UCSD-AML1 (cell line): ENCODE results near the gene ALG1.
"Not testable (repeated sequence)": the region's sequence is repeated elsewhere in the genome, so short reads cannot be mapped to it uniquely, and the experiment has no call there.

Source experiments
- DNase-seq: peaks from one replicate; lab custom pipeline; 2025; ENCODE audit not compliant: unreplicated experiment; lab: John Stamatoyannopoulos, UW

ALG1 gene

DNA sequence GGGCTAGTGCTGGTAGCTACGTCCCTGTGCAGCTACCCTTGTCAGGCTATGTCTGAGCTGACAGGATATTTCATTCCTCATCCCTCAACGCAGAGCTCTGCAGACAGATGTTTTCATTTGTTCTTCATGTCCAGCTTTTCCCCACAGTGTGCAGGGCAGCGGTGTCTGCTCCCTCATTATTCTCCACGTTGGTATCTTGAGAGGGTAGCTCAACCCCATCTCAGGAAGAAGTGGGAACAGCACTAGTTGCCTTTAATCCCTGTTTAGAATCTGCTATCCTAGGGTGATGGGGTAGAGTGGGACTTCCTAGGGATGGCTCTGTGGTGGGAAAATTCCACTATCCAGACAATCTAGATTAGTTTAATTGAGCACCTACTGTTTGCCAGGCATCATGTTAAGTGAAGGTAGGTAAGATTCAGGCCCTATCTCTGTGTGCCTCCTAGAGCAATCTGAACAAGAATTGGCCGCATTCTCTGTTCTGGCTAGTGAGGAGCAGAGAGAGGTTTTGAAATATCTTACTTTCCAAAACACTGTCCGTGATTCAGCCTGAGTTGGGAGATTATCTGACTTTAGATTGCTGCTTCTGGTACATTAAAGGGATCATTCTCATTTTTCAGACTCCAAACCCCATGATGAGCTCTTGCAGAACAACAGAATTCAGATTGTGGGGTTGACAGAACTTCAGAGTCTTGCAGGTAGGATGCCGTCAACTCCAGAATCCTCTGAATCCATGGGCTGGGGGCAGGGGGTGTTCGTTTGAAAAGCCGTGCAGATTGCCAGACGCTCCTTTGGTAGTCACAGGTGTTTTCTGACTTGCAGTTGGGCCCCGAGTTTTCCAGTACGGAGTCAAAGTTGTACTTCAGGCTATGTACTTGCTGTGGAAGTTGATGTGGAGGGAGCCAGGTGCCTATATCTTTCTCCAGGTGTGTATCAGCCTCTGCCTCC lies 963 bp downstream of the ALG1 start:
- no peak for DNase-seq

DNA sequence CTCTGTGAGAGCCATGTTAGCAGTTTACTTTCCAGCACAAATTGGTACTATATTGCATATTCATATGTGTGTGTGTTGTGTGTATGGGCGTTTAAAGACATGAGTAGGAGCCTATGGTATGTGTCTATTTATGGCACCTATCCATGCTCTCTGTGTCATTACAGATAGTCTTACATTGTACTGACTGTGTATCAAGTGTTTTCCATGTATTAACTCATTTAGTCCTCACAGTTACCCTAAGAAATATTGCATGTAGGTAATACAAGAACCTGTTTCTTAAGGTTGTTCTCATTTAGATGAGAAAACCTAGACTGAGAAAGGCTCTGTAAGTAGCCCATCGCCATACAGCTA lies 1.6 kb downstream of the ALG1 start:
- DNase-seq = no peak

DNA sequence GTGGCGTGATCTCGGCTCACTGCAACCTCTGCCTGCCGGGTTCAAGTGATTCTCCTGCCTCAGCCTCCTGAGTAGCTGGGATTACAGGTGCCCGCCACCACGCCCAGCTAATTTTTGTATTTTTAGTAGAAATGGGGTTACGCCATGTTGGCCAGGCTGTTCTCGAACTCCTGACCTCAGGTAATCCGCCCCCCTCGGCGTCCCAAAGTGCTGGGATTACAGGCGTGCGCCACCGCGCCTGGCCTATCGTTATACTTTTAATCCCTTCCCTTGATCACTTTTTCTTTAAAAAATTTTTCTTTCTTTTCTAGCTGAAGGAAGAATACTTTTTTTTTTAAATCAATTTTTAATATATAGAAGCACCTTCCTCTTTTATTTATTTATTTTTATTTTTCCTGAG lies 2.1 kb downstream of the ALG1 start:
- not testable (repeated sequence) for DNase-seq

DNA sequence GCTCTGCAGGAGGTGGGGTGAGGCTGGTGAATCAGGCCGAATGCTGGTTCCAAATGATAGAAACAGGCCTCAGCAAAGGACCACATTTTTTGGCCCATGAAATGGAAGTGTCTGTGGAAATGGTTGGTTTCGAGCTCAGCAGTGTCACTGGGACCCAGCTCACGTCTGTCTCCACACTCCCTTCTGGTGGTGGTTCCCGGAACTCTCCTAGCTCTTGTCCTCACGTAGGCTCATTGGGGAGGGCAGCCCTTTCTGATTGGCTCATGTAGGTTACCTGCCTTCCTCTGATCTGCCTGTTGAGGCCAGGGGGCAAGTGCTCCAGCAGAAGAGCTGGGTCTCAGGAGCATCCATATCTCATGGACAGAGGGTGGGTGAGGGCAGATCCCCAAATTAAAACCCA lies 4.0 kb downstream of the ALG1 start:
- DNase-seq = no peak

GRCh38 chr16:5077304-5077703 lies 5.7 kb downstream of the ALG1 start:
- DNase-seq = no peak

- DNase-seq = no peak
Measured at GRCh38 chr16:5078626-5079025, 7.0 kb downstream of the ALG1 start.

GRCh38 chr16:5080461-5080860 lies 8.8 kb downstream of the ALG1 start:
- not testable (repeated sequence) for DNase-seq

- DNase-seq = not testable (repeated sequence)
Measured at GRCh38 chr16:5080996-5081395, 9.4 kb downstream of the ALG1 start.

- not testable (repeated sequence) for DNase-seq
Measured at GRCh38 chr16:5083646-5084045, 12.0 kb downstream of the ALG1 start.

GRCh38 chr16:5084099-5084731 lies 12.6 kb downstream of the ALG1 start:
- not testable (repeated sequence) for DNase-seq

DNA sequence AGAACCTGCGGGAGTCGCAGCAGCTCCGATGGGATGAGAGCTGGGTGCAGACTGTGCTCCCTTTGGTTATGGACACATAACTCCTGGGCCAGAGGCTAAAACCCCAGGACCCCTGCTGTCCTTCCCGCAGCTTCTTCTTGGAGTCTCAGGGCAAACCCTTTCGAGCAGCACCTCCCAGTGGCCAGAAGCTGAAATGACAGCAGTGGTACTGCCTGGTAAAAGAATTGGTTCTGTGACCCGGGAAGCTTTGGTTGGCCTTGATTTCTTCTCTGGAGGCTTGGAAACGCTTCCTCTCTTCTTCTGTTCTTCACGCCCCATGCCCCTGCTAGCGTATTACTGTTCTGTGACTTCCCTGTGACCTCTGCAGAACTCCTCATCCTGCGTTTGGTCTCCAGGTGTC lies 13.2 kb downstream of the ALG1 start:
- peak; percentile 44 for DNase-seq

DNA sequence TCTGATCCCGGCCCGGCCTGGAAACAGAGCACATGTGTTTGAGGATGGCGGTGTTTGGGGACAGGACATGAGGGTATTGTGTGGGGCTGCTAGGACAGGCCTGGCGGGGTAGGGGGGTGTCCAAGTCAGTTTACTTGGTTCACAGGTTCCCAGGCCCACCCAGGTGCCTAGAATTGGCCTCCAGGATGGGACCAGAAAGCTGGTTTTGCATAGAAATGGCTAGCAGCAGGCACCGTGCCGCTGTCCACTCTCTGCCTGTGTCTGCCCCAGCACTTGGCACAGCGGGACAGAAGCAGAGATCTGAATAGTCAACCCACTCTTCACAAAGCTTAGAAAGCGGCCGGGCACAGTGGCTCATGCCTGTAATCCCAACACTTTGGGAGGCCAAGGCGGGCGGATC lies 14.1 kb downstream of the ALG1 start:
- not testable (repeated sequence) for DNase-seq

GRCh38 chr16:5088086-5088790 lies 16.6 kb downstream of the ALG1 start:
- not testable (repeated sequence) for DNase-seq

GRCh38 chr16:5088936-5089335 lies 17.3 kb downstream of the ALG1 start:
- not testable (repeated sequence) for DNase-seq

DNA sequence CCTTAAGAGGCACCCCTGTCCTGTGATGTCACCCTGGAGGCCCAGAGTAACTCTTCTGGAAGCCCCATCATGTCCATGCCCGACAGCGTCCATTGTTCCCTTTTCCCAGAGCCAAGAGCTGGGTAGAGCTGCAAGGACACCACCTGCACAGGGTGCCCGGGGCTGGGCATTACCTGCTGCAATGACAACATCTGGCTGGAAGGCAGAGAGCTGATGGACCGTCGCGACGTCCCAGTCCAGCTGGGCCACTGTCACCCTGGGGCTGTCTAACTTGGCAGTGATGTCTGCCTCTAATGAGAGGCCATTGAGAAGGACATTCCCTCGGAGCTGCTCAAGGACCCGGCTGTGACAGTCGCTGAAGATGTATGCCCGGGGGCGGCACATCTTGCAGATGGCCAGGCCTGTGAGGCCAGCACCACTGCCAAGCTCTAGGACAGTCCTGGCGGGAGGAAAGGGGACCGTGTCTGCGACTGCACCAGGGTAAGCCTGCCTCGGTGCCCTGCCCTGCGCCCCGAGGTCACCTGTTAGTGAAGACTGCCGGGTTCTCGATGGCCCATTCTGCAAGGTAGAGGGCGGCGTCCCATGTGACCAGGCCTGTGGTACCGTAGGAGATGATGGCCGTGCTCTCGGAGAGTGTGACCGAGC lies 18.4 kb downstream of the ALG1 start:
- DNase-seq = not testable (repeated sequence)

DNA sequence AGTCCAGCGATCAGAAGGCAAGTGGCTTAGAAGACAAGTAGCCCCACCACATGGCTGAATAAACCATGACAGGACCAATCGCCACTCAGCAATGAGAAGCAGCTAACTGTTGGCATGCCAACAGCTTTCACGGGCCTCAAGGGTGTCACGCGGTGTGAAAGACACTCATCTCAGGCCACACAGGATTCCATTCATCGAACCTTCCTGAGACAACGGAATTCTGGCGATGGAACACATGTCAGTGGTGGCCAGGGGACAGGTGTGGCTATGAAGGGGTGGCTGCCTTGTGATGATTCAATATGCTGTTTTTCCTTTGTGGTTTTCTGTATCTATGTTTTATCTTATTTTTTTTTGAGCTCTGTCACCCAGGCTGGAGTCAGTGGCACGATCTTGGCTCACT lies 18.9 kb downstream of the ALG1 start:
- DNase-seq = not testable (repeated sequence)

- DNase-seq = not testable (repeated sequence)
Measured at GRCh38 chr16:5093081-5093480, 21.4 kb downstream of the ALG1 start.

- DNase-seq = not testable (repeated sequence)
Measured at GRCh38 chr16:5093746-5094145, 22.1 kb downstream of the ALG1 start.

GRCh38 chr16:5095145-5095830 lies 23.6 kb downstream of the ALG1 start:
- DNase-seq = not testable (repeated sequence)

- not testable (repeated sequence) for DNase-seq
Measured at GRCh38 chr16:5096437-5097060, 24.9 kb downstream of the ALG1 start.
